GM19328 (cell line): ENCODE results near the gene FOXC2.

Experiments
- ATAC-seq: cut with Tn5 transposase; IDR thresholded peaks from one replicate; pipeline ENCODE4 v1.9.1; 2021; ENCODE audit warnings: mild to moderate bottlenecking, moderate library complexity; ENCODE audit not compliant: unreplicated experiment

FOXC2 gene

GRCh38 chr16:86609115-86609514 lies 42.5 kb downstream of the FOXC2 start:
- no peak for ATAC-seq

GRCh38 chr16:86609661-86610060 lies 43.0 kb downstream of the FOXC2 start:
- ATAC-seq = no peak

DNA sequence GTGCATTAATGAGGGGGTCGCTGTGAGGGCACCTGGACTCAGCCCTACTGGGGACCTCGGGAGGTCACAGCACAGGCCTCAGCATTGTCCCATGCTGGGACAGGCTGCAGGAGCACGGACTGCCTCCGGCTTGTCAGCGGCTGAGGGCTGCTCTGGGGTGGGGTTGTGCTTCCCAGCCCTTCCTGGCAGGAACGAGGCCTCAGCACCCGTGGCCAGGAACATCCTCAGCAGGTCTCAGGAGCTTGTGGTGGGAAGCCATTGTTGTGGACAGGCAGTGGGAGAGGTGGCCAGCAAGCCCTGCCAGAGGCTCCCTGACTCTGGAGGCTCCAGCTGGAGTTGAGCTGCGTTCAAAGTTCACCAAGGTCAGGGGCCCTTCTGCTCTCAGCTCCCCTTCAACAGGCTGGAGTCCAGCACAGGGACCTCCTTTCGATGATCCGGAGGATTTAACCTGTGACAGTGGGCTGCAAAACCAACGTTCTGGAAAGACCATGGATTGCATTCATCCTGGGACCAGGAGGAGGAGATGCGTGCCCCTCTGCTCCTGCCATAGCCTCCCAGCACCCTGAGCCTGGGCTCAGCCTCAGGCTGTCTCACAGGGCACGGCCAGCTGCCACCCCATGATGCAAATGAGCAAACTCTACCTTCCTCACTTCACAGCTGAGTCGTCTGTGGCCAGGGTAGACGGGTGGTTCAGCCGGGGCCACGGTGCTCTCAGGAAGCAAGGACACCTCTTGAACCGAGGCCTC lies 44.3 kb downstream of the FOXC2 start:
- no peak for ATAC-seq

DNA sequence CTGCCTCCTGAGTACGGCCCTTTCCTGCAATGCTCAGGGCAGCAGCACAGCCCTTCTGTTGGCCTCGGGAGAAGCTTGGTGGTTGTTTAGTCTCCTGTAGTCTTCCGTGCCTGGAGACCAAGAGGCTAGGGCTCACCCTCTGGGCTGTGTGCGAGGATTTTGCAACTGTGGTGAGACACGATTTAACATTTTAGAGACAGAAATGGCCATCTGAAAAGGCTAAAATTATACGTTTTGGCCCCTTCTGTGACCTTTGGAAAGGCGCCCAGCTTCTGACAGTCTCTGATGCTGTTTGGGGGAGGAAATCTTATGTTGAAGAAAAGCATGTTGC lies 44.9 kb downstream of the FOXC2 start:
- no peak for ATAC-seq

DNA sequence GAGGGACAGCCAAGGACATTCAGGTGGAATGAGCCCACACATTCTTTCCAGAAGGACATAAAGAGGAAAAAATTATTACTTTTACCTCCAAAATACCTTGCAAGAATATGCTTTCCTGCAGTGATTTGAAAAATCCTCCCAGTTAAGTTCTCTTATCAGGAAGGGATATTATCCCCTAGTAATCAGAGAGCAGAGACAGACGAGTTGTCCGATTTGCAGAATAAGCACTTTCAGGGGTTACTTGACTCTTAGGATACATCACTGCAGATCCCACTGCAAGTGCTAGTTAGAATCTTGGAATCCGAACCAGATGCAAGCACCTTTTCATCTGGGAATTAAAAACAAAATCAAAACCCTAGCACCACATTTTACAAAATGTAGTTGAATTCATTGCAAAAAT lies 45.3 kb downstream of the FOXC2 start:
- no peak for ATAC-seq

DNA sequence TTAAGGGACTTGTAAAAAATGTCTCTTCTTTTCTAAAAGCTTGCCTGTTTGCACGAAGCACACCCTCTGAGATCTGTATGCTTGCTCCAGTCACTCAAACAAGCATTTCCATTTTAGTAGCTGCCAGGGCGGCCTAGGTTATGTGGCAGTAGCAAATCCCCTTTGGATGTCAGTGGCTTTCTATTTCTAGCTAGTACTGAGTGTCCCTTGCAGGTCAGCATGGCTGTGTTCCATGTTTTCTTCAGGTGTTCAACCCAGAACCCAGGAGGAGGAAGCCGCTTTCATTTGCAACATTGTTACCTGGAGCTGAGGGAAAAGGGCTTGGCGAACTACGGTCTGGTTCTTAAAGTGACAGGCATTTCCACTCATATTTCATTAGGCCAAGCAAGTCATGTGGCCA lies 48.1 kb downstream of the FOXC2 start:
- ATAC-seq = no peak

GRCh38 chr16:86616906-86617305 lies 50.3 kb downstream of the FOXC2 start:
- no peak for ATAC-seq

GRCh38 chr16:86618431-86619238 lies 52.0 kb downstream of the FOXC2 start:
- ATAC-seq = no peak
